ENCODE data around the gene ZFP28. TPM values are rescaled to one million over a fixed set of nuclear protein-coding genes. Genes with fewer than 3 reads are reported as not detected.

Gene ZFP28
- total and polyA plus RNA-seq, 2 of the 8 experiments (the other 6 are each of a cell fraction or from before 2014, with no cell fraction given): 1.6 to 4.5 TPM

DNA sequence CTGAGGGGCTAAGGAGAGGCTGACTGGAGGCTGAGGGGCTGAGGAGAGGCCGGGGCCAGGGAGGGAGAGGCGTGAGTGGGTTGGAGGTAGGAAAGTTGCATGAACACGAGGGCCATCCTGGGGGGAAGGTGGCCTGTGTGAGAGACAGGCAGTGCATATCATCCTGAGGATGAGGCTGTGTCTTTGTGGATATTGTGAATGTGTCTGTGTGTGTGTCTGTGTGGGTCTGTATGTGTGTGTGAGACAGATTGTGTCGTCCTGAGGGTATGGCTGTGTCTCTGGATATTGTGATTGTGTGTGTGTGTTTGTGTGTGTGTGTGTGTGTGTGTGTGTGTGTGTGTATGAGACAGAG is 56.8 kb downstream of the ZFP28 start (continued):
- TF ChIP-seq, protein P1, sequence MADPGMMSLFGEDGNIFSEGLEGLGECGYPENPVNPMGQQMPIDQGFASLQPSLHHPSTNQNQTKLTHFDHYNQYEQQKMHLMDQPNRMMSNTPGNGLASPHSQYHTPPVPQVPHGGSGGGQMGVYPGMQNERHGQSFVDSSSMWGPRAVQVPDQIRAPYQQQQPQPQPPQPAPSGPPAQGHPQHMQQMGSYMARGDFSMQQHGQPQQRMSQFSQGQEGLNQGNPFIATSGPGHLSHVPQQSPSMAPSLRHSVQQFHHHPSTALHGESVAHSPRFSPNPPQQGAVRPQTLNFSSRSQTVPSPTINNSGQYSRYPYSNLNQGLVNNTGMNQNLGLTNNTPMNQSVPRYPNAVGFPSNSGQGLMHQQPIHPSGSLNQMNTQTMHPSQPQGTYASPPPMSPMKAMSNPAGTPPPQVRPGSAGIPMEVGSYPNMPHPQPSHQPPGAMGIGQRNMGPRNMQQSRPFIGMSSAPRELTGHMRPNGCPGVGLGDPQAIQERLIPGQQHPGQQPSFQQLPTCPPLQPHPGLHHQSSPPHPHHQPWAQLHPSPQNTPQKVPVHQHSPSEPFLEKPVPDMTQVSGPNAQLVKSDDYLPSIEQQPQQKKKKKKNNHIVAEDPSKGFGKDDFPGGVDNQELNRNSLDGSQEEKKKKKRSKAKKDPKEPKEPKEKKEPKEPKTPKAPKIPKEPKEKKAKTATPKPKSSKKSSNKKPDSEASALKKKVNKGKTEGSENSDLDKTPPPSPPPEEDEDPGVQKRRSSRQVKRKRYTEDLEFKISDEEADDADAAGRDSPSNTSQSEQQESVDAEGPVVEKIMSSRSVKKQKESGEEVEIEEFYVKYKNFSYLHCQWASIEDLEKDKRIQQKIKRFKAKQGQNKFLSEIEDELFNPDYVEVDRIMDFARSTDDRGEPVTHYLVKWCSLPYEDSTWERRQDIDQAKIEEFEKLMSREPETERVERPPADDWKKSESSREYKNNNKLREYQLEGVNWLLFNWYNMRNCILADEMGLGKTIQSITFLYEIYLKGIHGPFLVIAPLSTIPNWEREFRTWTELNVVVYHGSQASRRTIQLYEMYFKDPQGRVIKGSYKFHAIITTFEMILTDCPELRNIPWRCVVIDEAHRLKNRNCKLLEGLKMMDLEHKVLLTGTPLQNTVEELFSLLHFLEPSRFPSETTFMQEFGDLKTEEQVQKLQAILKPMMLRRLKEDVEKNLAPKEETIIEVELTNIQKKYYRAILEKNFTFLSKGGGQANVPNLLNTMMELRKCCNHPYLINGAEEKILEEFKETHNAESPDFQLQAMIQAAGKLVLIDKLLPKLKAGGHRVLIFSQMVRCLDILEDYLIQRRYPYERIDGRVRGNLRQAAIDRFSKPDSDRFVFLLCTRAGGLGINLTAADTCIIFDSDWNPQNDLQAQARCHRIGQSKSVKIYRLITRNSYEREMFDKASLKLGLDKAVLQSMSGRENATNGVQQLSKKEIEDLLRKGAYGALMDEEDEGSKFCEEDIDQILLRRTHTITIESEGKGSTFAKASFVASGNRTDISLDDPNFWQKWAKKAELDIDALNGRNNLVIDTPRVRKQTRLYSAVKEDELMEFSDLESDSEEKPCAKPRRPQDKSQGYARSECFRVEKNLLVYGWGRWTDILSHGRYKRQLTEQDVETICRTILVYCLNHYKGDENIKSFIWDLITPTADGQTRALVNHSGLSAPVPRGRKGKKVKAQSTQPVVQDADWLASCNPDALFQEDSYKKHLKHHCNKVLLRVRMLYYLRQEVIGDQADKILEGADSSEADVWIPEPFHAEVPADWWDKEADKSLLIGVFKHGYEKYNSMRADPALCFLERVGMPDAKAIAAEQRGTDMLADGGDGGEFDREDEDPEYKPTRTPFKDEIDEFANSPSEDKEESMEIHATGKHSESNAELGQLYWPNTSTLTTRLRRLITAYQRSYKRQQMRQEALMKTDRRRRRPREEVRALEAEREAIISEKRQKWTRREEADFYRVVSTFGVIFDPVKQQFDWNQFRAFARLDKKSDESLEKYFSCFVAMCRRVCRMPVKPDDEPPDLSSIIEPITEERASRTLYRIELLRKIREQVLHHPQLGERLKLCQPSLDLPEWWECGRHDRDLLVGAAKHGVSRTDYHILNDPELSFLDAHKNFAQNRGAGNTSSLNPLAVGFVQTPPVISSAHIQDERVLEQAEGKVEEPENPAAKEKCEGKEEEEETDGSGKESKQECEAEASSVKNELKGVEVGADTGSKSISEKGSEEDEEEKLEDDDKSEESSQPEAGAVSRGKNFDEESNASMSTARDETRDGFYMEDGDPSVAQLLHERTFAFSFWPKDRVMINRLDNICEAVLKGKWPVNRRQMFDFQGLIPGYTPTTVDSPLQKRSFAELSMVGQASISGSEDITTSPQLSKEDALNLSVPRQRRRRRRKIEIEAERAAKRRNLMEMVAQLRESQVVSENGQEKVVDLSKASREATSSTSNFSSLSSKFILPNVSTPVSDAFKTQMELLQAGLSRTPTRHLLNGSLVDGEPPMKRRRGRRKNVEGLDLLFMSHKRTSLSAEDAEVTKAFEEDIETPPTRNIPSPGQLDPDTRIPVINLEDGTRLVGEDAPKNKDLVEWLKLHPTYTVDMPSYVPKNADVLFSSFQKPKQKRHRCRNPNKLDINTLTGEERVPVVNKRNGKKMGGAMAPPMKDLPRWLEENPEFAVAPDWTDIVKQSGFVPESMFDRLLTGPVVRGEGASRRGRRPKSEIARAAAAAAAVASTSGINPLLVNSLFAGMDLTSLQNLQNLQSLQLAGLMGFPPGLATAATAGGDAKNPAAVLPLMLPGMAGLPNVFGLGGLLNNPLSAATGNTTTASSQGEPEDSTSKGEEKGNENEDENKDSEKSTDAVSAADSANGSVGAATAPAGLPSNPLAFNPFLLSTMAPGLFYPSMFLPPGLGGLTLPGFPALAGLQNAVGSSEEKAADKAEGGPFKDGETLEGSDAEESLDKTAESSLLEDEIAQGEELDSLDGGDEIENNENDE (IDR thresholded peaks at IDR 0.05; ENCODE audit: insufficient replicate concordance, low read length): no peak
- TF ChIP-seq NANOG (IDR thresholded peaks at IDR 0.05; ENCODE audit: insufficient read depth, low read depth, low read length, poor library complexity, severe bottlenecking) (no peak), SAP30 (IDR thresholded peaks at IDR 0.05; ENCODE audit: insufficient read depth, insufficient replicate concordance, low read length) (peak; percentile 36), KDM1A (IDR thresholded peaks at IDR 0.05; ENCODE audit: borderline replicate concordance, low read length) (no peak), CEBPB (IDR thresholded peaks at IDR 0.05; ENCODE audit: low read depth, low read length) (no peak), SP2 (IDR thresholded peaks at IDR 0.05; ENCODE audit: low read length) (no peak), MAFK (IDR thresholded peaks at IDR 0.05; ENCODE audit: low read depth, low read length) (no peak), ASH2L (IDR thresholded peaks at IDR 0.05; ENCODE audit: low read length) (no peak), GABPA (IDR thresholded peaks at IDR 0.05; ENCODE audit: borderline replicate concordance, insufficient read depth, low read length) (no peak), RNF2 (IDR thresholded peaks at IDR 0.05; ENCODE audit: borderline replicate concordance, low read depth, low read length, missing control alignments, poor library complexity, severe bottlenecking) (no peak), CHD1 (IDR thresholded peaks at IDR 0.05; ENCODE audit: low read depth, low read length) (no peak), SRF (IDR thresholded peaks at IDR 0.05; ENCODE audit: low read depth, low read length) (no peak)
